IPS DF 4.7 (cell line): ENCODE data around the gene H2AZ1.

Experiments
- DNase-seq: peaks from one replicate; pipeline ENCODE4 v3.0.0-alpha.2; 2013; ENCODE audit warnings: low spot score; ENCODE audit errors: extremely low read depth

H2AZ1 gene

DNA sequence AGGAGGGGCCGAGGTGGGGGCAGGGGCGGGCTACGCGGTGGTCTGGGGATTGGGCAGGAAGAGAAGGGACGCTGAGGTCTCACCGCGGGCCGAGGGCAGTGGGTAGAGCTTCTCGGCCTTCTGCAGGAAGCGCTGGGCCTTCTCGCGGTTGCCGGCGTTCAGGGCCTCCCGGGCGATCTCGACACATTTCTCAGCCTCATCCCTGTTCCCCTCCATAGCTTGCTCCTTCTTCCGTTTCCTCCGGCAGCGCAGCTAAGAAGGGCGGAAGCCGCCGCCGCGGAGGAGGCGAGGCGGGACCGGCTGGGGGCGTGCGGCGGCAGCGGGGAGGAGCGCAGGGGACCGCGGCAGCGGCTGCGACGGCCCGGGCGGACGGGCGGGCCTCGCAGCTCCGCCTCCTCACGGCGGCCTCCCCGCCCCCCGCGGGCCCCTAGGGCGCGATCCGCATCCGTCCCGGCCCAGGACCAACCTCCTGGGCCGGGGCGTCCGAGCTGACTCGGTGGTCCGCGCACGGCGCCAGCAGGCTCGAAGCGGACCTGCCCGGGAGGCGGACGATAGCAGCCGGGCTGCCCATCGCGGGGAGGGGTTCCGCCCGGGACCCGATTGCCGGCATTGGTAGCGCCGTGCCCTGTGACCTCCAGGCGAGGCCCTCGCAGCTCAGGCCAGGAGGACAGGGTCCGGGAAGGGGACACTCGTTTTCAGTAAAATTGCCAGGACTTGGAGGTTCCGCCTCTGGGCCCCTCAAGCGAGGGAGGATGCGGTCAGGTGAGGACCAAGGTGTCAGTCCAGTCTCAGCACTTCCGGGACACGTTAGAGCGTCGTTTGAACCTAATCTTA, 3.5 kb downstream of the H2AZ1 start, which contains the start of gene DNAJB14:
Gene DNAJB14, minus strand, starts transcription at position 263 of the 834 bp plus-strand sequence. Its CDS starts 47 bp downstream, at position 216.
- no peak for DNase-seq

- DNase-seq = no peak
Observed at GRCh38 chr4:99945718-99946355, 4.2 kb downstream of the H2AZ1 start.

GRCh38 chr4:99943904-99944437, 6.1 kb downstream of the H2AZ1 start:
- DNase-seq = no peak

DNA sequence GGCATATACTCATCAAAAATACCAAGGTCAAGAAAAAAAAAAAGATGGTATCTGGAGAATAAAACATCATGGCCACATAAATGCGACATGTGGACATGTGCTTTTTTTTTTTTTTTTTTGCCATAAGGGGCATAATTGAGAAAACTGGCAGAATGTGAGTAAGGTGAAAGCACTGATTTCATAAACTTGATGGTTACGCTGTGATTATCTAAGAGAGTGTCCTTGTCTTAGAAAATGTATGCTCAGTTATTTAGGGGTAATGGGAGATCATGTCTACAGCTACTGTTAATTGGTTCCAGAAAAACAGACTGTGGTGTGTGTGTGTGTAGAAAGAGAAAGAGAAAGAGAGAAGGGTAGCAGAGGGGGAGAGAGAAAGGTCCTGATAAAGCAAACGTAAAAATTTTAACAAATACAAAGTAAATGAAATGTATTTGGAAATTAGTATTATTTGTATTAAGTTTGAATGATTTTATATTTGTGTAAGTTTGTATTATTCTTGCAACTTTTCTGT, 11.8 kb downstream of the H2AZ1 start:
- no peak for DNase-seq

GRCh38 chr4:99934891-99935290, 15.2 kb downstream of the H2AZ1 start:
- no peak for DNase-seq

- DNase-seq = no peak
Observed at GRCh38 chr4:99927566-99927965, 22.5 kb downstream of the H2AZ1 start.

- DNase-seq = no peak
Observed at GRCh38 chr4:99921174-99921573, 28.9 kb downstream of the H2AZ1 start.

GRCh38 chr4:99918656-99919055, 31.4 kb downstream of the H2AZ1 start:
- no peak for DNase-seq

DNA sequence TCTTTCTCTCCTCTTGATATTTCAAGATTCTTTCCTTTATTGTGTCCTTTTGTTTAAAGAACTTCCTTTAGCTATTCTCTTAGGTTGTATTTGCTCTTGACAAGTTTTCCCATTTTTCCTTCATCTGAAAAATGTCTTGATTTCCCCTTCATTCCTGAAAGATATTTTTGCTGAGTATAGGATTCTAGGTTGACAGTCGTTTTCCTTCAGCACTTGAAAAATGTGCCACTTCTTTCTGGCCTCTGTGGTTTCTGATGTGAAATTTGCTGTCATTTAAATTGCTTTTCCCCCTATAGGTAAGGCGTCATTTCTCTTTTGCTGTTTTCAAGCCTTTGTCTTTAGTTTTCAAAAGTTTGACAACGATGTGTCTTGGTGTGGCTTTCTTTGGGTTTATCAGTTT, 32.5 kb downstream of the H2AZ1 start:
- no peak for DNase-seq

- no peak for DNase-seq
Observed at GRCh38 chr4:99915449-99915848, 34.6 kb downstream of the H2AZ1 start.
